Activated CD4-positive, alpha-beta T cell treated with anti-CD3 and anti-CD28 coated beads, Interleukin-2, amount 50 U/mL, for 4 hours (primary cell): Measurements from ENCODE around the gene COQ10A.
"Not testable (repeated sequence)": the region's sequence is repeated elsewhere in the genome, so short reads cannot be mapped to it uniquely, and the experiment has no call there.

Experiments used
- DNase-seq, 2 experiments: peaks; one replicate each; pipeline ENCODE4 v3.0.0-alpha.2; 2020

COQ10A gene

GRCh38 chr12:56282579-56282978, 15.8 kb downstream of the COQ10A start:
- no peak for DNase-seq

GRCh38 chr12:56284263-56284662, 17.5 kb downstream of the COQ10A start:
- not testable (repeated sequence) for DNase-seq

GRCh38 chr12:56286044-56286830, 19.5 kb downstream of the COQ10A start:
- DNase-seq, result no peak

GRCh38 chr12:56288705-56289387, 22.1 kb downstream of the COQ10A start:
- DNase-seq, result no peak

GRCh38 chr12:56293795-56294194, 27.1 kb downstream of the COQ10A start:
- DNase-seq, result no peak

- DNase-seq, result no peak
Observed at GRCh38 chr12:56296295-56296694, 29.6 kb downstream of the COQ10A start.

- DNase-seq, result no peak
Observed at GRCh38 chr12:56297400-56297799, 30.7 kb downstream of the COQ10A start.

DNA sequence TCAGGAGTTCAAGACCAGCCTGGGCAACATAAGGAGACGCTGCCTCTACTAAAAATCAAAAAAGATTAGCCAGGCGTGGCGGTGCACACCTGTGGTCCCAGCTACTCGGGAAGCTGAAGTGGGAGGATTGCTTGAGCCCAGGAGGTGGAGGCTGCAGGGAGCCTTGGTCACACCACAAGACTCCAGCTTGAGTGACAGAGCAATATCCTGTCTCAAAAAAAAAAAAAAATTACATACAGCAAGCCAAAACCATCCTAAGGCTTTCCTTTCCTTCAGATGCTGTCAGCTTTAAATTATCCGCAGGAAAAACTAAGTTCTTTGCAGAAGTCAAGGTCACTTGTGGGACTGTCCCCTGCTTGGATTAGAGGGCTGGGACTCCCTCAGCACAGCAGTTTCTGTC, 32.1 kb downstream of the COQ10A start:
- no peak for DNase-seq

DNA sequence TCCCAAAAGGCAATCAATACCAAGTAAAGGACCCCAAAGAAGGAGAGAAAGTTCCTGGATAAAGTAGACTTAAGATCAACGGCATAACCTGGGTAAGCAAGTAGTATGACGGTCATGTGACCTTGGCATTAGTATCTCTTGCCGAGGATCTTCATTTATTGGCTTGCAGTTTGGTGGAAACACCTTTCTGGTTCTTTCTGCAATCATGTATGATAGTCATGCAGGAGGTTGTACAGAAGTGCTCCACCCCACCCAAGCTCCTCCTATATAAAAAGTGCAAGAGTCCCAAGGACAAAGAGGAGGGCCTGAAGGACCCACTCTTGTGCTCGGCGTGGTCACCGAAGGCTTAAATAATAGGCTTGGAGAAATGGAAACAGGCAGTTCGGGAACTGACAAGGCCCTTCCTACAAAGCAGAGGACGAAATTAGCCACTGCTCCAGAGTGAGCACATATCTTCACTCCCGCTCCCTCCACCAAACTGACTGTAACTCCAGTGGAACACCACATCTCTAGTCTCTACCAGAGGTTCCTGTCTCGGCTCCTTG, 32.6 kb downstream of the COQ10A start:
- peak; percentile 10 to 14 for DNase-seq

- DNase-seq, result peak; percentile 98 to 99
Observed at GRCh38 chr12:56299853-56300643, 33.3 kb downstream of the COQ10A start, which contains the start of gene CS. CS (minus strand) TSS chr12:56300330; CDS start chr12:56300201, 129 bp downstream.

DNA sequence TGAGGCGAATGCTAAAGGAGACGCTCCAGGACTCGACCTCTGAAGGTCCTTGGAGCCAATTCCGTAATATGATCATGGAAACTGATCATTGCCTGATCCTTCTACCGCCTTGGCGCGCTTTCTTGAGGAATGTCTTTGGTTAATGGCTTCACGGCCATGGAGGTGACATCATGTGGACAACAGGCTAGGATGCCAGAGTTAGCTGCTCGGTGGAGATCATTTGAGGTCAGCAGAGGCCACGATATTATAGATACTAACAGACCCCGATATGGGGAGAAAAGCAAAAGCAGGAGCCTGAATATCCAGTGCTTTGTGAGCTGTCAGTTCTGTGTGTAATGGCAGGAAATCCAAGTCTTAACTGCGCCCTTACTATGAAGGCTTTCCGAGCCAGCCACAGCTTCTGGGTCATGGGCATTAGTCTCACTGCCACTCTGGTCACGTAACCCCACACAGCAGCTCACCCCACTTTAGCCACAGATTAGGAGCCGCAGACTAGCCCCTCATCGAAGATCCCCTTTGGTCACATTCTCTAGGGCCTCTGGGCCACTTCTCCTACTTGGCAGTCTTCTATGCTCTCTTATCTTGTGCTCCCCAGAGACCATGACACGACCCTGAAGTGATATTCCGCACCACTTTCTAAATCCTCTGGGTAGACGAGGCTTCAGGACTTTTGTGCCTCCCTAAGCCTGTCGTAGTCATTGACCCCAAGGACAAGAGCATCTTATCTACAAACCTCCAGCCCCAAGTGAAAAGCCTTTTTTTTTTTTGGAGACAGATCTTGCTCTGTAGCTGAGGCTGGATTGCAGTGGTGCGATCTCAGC, 34.1 kb downstream of the COQ10A start:
- no peak for DNase-seq

GRCh38 chr12:56304276-56304675, 37.5 kb downstream of the COQ10A start:
- DNase-seq, result no peak

GRCh38 chr12:56304872-56305590, 38.3 kb downstream of the COQ10A start:
- no peak for DNase-seq

DNA sequence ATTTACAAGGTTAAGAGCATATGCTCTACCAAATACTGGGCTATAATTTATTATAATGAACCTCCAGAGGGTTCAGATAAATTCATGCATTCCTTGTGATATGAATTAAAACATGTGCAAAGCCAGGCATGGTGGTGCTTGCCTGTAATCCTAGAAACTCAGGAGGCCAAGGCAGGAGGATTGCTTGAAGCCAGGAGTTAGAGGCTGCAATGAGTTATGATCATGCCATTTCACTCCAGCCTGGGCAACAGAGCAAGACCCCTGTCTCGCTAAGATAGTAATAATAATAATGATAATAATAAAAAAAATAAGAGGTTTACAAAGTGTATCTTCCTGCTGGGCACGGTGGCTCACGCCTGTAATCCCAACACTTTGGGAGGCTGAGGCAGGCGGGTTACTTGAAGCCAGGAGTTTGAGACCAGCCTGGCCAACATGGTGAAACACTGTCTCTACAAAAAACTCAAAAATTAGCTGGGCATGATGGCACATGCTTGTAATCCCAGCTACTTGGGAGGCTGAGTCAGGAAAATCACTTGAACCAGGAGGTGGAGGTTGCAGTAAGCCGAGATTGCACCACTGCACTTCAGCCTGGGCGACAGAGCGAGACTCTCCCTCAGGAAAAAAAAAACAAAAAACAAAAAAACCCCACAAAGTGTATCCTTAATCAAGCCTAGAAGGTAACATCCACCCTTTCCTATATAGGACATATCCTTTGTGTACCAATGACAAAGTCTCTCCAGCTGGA, 40.7 kb downstream of the COQ10A start:
- no peak for DNase-seq

GRCh38 chr12:56308714-56309113, 42.0 kb downstream of the COQ10A start:
- DNase-seq, result no peak

- no peak for DNase-seq
Observed at GRCh38 chr12:56311003-56311402, 44.3 kb downstream of the COQ10A start.

DNA sequence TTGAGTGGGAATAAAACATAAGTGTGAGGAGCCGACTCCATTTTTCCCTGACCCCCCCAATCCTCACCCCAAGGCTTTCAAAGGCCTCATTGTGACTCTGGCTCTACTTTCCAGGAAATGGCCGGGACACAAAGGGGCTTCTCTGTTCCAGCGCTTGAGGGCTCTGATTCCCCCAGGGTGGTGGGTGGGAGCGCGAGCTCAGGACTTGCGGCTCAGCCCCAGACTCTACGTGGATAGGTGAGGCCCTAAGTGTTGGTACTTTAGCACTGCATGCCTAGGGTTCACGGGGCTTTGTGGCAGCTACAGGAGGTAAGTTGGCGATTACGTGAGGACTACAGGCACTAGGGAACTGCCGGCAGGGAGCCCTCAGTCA, 48.5 kb downstream of the COQ10A start:
- no peak for DNase-seq

DNA sequence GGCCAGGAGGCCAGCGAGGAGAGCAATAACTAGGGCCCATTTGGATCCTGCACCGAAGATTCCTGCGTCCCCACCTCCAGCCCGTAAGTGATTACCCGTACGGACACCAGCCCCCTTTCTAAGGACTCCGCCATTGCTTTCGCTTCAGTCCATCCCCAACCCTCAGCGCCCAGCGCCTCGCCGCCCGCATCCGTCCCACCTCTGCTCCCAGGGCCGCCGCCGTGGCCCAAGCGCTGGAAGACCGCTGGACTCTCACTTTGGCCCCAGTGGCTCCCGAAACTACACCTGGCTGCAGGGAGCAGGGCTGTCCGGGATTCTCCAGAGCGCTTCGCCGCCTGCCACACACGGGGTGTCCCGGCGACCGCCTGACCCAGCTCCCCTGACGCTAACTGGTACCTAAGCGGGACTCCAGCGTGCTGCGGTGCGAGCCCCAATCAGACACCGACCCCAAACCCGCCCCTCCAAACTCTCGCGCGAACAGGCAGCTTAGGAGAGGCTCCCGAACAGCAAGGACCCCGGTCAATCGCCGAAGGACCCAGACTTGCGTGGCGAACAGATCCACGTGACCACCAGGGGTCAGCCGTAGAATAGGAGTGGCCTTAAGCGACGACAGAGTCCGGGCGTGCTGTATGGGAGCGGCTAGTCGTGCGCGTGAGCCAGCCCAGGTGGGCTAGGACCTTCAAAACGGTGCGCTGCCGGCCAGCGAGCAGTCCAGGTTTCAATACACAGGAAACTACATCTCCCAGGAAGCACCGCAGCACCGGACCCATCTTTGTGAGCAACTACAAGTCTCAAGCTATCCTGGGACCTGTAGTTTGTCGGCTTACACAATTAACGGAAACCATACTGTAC, 49.1 kb downstream of the COQ10A start, which contains the start of gene CNPY2:
TSS of gene CNPY2 (minus strand) at position 367 of the 852 bp plus-strand sequence. CDS start 771 bp downstream, outside the sequence.
- peak; percentile 91 for DNase-seq

GRCh38 chr12:56317675-56318074, 50.9 kb downstream of the COQ10A start:
- no peak for DNase-seq
